ENCODE measurements around the gene ANKRD6. TPM values are rescaled to one million over a fixed set of nuclear protein-coding genes. Genes with fewer than 3 reads are reported as not detected.

The ANKRD6 gene
- polyA plus RNA-seq, 1 of the 3 experiments (the other 2 are of a cell fraction) = 2.6 TPM

GRCh38 chr6:89564752-89565427, 131.9 kb downstream of the ANKRD6 start:
- Histone ChIP-seq H3F3A (replicated peaks; ENCODE audit: insufficient read depth) (no peaks in the 10 kb centered on the region), H2AFZ (ENCODE audit: low read depth) (no peak overlapping the region), H4K20me1 (ENCODE audit: insufficient read depth) (no peaks in the 10 kb centered on the region), H3K4me1 (ENCODE audit: control insufficient read depth in 1 of 2, insufficient read depth in 2 of 2, low read depth in 1 of 2, low read length in 1 of 2) (peaks cover 0 to 10% of the 10 kb centered on the region in 2 experiments; a peak in 1 of 4 replicates), H3K4me2 (no peak overlapping the region), H3K36me3 (replicated peaks in 1 of 2; ENCODE audit: control insufficient read depth in 1 of 2, insufficient read depth in 2 of 2, low read length in 1 of 2) (no peaks in the 10 kb centered on the region), H3K9ac (no peak overlapping the region), H3K4me3 (ENCODE audit: low read depth in 2 of 2, low read length in 1 of 2) (0 out of 4 replicates have a peak overlapping the region, but pooled peaks of 1 of the 2 experiments have one; percentile 11), H3K27me3 (ENCODE audit: insufficient read depth) (no peaks in the 10 kb centered on the region), H3K9me2 (no peaks in the 10 kb centered on the region), H3K9me3 (no peaks in the 10 kb centered on the region), H3K79me2 (ENCODE audit: insufficient read depth) (no peaks in the 10 kb centered on the region), H3K27ac (ENCODE audit: low read depth in 2 of 2, low read length in 1 of 2) (peak overlapping the region in 1 of 2 experiments; percentile 50; a peak in 1 of 4 replicates)
- 51% methylated on average over 8 of the region's 8 CpGs for WGBS (ENCODE audit: low lambda C conversion rate)
- TF ChIP-seq, protein P1, sequence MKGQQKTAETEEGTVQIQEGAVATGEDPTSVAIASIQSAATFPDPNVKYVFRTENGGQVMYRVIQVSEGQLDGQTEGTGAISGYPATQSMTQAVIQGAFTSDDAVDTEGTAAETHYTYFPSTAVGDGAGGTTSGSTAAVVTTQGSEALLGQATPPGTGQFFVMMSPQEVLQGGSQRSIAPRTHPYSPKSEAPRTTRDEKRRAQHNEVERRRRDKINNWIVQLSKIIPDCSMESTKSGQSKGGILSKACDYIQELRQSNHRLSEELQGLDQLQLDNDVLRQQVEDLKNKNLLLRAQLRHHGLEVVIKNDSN (IDR thresholded peaks at IDR 0.05; ENCODE audit: borderline replicate concordance, low read depth) = no peak
- TF ChIP-seq FOSL2 (IDR thresholded peaks at IDR 0.05; ENCODE audit: borderline replicate concordance, low read depth) = 0 out of 2 replicates have a peak, but pooled peaks have one; percentile 11
- TF ChIP-seq RCOR1 (IDR thresholded peaks at IDR 0.05; ENCODE audit: low read length) = no peak
- TF ChIP-seq, protein P2, sequence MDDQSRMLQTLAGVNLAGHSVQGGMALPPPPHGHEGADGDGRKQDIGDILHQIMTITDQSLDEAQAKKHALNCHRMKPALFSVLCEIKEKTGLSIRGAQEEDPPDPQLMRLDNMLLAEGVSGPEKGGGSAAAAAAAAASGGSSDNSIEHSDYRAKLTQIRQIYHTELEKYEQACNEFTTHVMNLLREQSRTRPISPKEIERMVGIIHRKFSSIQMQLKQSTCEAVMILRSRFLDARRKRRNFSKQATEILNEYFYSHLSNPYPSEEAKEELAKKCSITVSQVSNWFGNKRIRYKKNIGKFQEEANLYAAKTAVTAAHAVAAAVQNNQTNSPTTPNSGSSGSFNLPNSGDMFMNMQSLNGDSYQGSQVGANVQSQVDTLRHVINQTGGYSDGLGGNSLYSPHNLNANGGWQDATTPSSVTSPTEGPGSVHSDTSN (IDR thresholded peaks at IDR 0.05) = no peak
- TF ChIP-seq SMC3 (IDR thresholded peaks at IDR 0.05; ENCODE audit: low read depth, low read length) = no peak
- TF ChIP-seq SIN3A (IDR thresholded peaks at IDR 0.05; ENCODE audit: borderline replicate concordance, low read depth, low read length) = no peak
- no peak for TF ChIP-seq GATA2 (CRISPR knock-in tag; IDR thresholded peaks at IDR 0.05)
- TF ChIP-seq TCF12 (IDR thresholded peaks at IDR 0.05) = 0 out of 2 replicates have a peak, but pooled peaks have one; percentile 15
- no peak for TF ChIP-seq CHD2 (IDR thresholded peaks at IDR 0.05; ENCODE audit: low read length, partially characterized antibody)
- no peak for TF ChIP-seq FOXM1 (IDR thresholded peaks at IDR 0.05; ENCODE audit: low read depth)
- peak; percentile 22; the same call in 1 of the 2 replicates for TF ChIP-seq JUND (IDR thresholded peaks at IDR 0.05)
- TF ChIP-seq, protein P3, sequence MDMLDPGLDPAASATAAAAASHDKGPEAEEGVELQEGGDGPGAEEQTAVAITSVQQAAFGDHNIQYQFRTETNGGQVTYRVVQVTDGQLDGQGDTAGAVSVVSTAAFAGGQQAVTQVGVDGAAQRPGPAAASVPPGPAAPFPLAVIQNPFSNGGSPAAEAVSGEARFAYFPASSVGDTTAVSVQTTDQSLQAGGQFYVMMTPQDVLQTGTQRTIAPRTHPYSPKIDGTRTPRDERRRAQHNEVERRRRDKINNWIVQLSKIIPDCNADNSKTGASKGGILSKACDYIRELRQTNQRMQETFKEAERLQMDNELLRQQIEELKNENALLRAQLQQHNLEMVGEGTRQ (IDR thresholded peaks at IDR 0.05; ENCODE audit: borderline replicate concordance, low read depth, low read length) = no peak
- no peak for TF ChIP-seq RFX5 (IDR thresholded peaks at IDR 0.05; ENCODE audit: low read length)
- TF ChIP-seq MEF2A (IDR thresholded peaks at IDR 0.05; ENCODE audit: borderline replicate concordance, low read depth) = peak; percentile 46
- ChIA-PET POLR2A (no interaction called here), CTCF (no interaction called here)
- no peak for DNase-seq
